RWPE1 (cell line): ENCODE measurements around the gene CT47C1.
"Not testable (repeated sequence)": the region's sequence is repeated elsewhere in the genome, so short reads cannot be mapped to it uniquely, and the experiment has no call there.

Source experiments
- CTCF ChIA-PET: fragments of 350-600 bp; sonication (Branson Sonifier 250); formaldehyde crosslinking; extraction: SDS; loops from one replicate; lab custom pipeline; 2021; lab: Yijun Ruan, JAX
- POLR2A ChIA-PET: fragments of 400-600 bp; formaldehyde crosslinking; extraction: SDS; loops from one replicate; lab custom pipeline; 2020; ENCODE audit warnings: antibody characterized with exemption; ENCODE audit not compliant: low non-redundant PET; lab: Yijun Ruan, JAX
- DNase-seq: peaks from one replicate; pipeline ENCODE4 v3.0.0; 2012; ENCODE audit warnings: low spot score
- H3K27ac ChIP-seq: fragments of 450-650 bp; 2 replicates; pipeline ENCODE4 v1.5.1; 2017
- TF ChIP-seq, protein P1 (sequence below): fragments of 450-650 bp; conservative IDR thresholded peaks from 2 replicates; pipeline ENCODE4 v1.5.1; 2017; ENCODE audit warnings: low read depth, mild to moderate bottlenecking

The CT47C1 gene

DNA sequence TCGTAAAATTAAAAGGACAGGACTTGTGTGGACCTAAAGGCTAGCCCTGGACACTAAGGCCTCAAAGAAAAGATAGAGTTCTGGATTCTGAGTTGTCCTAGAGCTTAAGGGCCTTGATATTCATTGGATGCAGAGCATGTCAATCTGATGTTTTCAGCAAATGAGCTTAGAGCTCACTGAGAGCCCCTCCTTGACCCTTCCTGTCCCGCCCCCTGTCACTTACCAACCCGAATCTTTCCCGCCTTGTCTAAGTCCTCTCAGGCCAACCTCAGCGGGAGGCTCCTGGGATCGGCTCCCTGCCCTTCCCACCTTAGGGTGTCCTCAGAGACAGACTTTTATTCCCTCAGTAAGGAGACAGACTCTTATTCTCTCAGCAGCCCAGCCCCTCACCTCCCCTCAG lies at the start of gene CT47C1:
Gene CT47C1 (plus strand): TSS at position 250 of the 400 bp plus-strand sequence. CDS start 233 bp downstream, outside the sequence.
- H3K27ac ChIP-seq: no peak within 1 kb of the TSS
- TF ChIP-seq, protein P1, sequence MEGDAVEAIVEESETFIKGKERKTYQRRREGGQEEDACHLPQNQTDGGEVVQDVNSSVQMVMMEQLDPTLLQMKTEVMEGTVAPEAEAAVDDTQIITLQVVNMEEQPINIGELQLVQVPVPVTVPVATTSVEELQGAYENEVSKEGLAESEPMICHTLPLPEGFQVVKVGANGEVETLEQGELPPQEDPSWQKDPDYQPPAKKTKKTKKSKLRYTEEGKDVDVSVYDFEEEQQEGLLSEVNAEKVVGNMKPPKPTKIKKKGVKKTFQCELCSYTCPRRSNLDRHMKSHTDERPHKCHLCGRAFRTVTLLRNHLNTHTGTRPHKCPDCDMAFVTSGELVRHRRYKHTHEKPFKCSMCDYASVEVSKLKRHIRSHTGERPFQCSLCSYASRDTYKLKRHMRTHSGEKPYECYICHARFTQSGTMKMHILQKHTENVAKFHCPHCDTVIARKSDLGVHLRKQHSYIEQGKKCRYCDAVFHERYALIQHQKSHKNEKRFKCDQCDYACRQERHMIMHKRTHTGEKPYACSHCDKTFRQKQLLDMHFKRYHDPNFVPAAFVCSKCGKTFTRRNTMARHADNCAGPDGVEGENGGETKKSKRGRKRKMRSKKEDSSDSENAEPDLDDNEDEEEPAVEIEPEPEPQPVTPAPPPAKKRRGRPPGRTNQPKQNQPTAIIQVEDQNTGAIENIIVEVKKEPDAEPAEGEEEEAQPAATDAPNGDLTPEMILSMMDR: no peak
- no peak for DNase-seq
- CTCF ChIA-PET: no interaction called here
- POLR2A ChIA-PET: no interaction called here

DNA sequence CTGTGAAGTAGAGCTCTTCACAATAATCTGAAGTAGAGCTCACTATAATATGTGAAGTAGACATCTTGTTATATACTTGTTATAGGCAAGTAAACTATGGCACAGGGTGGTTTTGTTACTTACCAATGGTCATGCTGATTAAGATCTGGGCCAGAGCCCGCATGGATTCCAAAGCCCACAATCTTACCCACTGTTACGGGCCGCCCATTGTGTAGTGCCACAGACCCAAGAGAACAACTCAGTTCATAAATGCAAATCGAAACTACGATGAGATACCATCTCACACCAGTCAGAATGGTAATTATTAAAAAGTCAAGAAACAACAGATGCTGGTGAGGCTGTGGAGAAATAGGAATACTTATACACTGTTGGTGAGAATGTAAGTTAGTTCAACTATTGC lies 46.9 kb upstream of the CT47C1 start:
- TF ChIP-seq, protein P1: no peak
- ChIA-PET CTCF (no interaction called here), POLR2A (no interaction called here)
- H3K27ac ChIP-seq: no peak overlapping the region
- no peak for DNase-seq

DNA sequence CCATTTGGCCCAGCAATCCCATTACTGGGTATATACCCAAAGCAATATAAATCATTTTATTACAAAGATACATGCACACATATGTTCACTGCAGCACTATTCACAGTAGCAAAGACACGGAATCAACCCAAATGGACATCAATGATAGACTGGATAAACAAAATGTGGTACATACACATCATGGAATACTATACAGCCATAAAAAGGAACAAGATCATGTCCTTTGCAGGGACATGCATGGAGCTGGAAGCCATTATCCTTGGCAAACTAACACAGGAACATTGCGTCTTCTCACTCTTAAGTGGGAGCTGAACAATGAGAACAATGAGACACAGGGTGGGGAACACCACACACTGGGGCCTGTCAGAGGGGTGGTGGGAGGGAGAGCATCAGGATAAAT lies 46.4 kb upstream of the CT47C1 start:
- H3K27ac ChIP-seq, CTCF ChIA-PET, POLR2A ChIA-PET, DNase-seq: not testable (repeated sequence)

DNA sequence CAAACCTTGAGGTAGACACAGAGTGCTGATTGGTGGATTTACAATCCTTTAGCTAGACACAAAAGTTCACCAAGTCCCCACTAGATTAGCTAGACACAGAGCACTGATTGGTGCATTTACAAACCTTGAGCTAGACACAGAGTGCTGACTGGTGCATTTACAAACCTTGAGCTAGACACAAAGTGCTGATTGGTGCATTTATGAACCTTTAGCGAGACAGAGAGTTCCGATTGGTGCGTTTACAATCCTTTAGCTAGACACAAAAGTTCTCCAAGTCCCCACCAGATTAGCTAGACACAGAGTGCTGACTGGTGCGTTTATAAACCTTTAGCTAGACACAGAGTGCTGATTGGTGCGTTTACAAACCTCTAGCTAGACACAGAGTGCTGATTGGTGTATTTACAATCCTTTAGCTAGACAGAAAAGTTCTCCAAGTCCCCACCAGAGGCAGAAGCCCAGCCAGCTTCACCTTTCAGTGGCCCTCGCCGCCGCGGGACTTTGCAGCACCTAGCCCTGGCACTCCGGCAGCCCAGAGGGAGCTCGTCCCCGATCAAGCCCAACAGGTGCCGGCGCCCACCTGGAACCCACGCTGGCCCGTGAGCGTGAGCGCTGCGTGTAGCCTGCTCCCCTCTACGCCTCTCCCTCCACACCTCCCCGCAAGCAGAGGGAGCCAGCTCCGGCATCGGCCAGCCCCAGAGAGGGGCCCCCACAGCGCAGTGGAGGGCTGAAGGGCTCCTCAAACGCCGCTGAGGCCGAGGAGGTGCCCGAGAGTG lies 44.6 kb upstream of the CT47C1 start:
- CTCF ChIA-PET, H3K27ac ChIP-seq, POLR2A ChIA-PET, DNase-seq: not testable (repeated sequence)

DNA sequence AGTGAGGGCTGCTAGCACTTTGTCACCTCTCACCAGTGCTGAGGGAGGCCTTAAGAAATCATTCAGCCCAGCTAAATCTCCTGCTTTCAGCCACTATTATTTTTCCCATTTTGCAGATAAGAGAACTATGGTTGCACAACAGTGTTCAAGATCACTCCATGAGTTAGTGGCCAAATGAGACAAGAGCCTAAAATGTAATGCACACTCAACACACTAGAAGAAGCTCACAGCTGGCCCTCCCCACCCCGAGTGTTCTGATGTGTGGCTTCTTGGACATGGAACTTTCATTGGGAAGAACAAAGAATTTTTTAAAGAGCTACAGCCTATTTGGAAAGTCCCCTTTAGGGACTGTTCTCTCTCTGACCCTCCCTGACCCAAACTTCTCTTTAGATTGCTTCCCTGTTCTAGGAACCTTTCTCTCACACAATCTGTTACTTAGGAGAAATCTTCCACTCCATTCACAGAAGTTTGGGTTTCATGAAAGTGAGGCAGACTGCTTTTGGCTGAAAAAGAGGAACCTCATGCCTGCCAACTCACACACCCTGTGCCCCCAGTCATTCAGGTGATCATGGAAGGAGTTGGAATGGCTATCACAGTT lies 44.0 kb upstream of the CT47C1 start:
- ChIA-PET POLR2A (no interaction called here), CTCF (no interaction called here)
- H3K27ac ChIP-seq: no peak overlapping the region
- TF ChIP-seq, protein P1: no peak
- no peak for DNase-seq

DNA sequence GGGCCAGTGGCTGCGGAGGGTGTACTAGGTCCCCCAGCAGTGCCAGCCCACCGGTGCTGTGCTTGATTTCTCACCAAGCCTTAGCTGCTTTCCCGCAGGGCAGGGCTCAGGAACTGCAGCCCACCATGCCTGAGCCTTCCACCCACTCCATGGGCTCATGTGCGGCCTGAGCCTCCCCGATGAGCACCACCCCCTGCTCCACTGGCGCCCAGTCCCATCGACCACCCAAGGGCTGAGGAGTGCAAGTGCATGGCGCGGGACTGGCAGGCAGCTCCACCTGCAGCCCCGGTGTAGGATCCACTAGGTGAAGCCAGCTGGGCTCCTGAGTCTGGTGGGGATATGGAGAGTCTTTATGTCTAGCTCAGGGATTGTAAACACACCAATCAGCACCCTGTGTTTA lies 43.1 kb upstream of the CT47C1 start:
- CTCF ChIA-PET, H3K27ac ChIP-seq, DNase-seq, POLR2A ChIA-PET: not testable (repeated sequence)

DNA sequence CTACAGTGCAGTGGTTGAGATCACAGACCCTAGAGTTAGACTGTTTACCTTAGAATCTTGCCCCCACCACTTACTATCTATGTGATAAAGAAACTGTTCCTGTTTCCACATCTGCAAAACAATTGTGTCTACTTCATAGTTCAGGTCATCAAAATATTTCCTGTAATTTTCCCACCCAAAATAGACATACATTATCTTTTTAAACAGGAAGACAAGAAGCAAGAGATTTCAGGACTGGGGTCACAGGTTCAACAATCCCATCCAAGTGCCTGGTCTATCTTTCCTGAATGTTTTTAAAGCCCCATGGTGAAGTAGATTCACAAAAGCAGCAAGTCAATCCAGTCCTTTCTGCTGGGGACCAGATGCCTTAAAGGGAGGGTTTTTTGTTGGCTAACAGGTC lies 41.8 kb upstream of the CT47C1 start:
- POLR2A ChIA-PET: no interaction called here
- no peak for DNase-seq

More for the DNA sequence above, 41.8 kb upstream of the CT47C1 start:
- CTCF ChIA-PET: no interaction called here
- TF ChIP-seq, protein P1: no peak
- H3K27ac ChIP-seq: no peak overlapping the region
